Measurements from ENCODE around the gene NFKBIB. TPM values are rescaled to one million over a fixed set of nuclear protein-coding genes. Genes with fewer than 3 reads are reported as not detected.
A peak's percentile ranks its signal among the peaks of the same experiment; 100 is the strongest.

Gene NFKBIB
- total and polyA plus RNA-seq, 2 of the 13 experiments (the other 11 are each of a cell fraction or from before 2014, with no cell fraction given): 8.6 to 14.9 TPM

DNA sequence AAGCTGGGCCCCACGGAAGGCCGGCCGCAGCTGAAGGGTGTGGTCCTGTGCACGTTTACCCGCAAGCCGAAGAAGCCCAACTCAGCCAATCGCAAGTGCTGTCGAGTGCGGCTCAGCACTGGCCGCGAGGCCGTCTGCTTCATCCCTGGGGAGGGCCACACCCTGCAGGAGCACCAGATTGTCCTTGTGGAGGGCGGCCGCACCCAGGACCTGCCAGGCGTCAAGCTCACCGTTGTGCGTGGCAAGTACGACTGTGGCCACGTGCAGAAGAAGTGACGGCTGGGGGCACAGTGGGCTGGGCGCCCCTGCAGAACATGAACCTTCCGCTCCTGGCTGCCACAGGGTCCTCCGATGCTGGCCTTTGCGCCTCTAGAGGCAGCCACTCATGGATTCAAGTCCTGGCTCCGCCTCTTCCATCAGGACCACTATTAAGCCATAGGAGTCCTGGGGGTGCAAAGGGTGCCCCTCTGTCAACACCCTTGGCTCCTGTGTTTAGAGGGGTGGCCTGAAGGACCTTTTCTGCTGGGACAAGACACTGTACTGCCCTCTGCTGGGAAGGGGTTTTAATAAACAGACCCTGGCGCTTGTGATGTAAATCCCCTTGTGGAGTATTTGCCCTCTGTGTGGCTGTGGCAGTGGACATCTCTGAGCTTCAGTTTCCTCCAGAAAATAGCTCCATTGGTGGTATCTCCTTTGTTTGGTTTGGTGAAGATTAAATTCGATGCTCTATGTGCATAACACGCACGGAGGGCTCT, 32.8 kb downstream of the NFKBIB start (continued):
- TF ChIP-seq, protein P1, sequence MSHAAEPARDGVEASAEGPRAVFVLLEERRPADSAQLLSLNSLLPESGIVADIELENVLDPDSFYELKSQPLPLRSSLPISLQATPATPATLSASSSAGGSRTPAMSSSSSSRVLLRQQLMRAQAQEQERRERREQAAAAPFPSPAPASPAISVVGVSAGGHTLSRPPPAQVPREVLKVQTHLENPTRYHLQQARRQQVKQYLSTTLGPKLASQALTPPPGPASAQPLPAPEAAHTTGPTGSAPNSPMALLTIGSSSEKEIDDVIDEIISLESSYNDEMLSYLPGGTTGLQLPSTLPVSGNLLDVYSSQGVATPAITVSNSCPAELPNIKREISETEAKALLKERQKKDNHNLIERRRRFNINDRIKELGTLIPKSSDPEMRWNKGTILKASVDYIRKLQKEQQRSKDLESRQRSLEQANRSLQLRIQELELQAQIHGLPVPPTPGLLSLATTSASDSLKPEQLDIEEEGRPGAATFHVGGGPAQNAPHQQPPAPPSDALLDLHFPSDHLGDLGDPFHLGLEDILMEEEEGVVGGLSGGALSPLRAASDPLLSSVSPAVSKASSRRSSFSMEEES (CRISPR knock-in tag; IDR thresholded peaks at IDR 0.05): no peak
- no peak for TF ChIP-seq ZNF136 (CRISPR knock-in tag; IDR thresholded peaks at IDR 0.05; ENCODE audit: low read depth)
- TF ChIP-seq HMGA1 (CRISPR knock-in tag; conservative IDR thresholded peaks at IDR 0.05): no peak
- TF ChIP-seq CBX5 (CRISPR knock-in tag; IDR thresholded peaks at IDR 0.05; ENCODE audit: borderline replicate concordance): no peak
- TF ChIP-seq, protein P2, sequence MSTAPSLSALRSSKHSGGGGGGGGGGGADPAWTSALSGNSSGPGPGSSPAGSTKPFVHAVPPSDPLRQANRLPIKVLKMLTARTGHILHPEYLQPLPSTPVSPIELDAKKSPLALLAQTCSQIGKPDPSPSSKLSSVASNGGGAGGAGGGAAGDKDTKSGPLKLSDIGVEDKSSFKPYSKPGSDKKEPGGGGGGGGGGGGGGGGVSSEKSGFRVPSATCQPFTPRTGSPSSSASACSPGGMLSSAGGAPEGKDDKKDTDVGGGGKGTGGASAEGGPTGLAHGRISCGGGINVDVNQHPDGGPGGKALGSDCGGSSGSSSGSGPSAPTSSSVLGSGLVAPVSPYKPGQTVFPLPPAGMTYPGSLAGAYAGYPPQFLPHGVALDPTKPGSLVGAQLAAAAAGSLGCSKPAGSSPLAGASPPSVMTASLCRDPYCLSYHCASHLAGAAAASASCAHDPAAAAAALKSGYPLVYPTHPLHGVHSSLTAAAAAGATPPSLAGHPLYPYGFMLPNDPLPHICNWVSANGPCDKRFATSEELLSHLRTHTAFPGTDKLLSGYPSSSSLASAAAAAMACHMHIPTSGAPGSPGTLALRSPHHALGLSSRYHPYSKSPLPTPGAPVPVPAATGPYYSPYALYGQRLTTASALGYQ (CRISPR knock-in tag; IDR thresholded peaks at IDR 0.05): no peak
- TF ChIP-seq, protein P3, sequence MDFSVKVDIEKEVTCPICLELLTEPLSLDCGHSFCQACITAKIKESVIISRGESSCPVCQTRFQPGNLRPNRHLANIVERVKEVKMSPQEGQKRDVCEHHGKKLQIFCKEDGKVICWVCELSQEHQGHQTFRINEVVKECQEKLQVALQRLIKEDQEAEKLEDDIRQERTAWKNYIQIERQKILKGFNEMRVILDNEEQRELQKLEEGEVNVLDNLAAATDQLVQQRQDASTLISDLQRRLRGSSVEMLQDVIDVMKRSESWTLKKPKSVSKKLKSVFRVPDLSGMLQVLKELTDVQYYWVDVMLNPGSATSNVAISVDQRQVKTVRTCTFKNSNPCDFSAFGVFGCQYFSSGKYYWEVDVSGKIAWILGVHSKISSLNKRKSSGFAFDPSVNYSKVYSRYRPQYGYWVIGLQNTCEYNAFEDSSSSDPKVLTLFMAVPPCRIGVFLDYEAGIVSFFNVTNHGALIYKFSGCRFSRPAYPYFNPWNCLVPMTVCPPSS (IDR thresholded peaks at IDR 0.05): no peak
- no peak for TF ChIP-seq ZNF496 (CRISPR knock-in tag; IDR thresholded peaks at IDR 0.05; ENCODE audit: insufficient replicate concordance)
- TF ChIP-seq, protein P4, sequence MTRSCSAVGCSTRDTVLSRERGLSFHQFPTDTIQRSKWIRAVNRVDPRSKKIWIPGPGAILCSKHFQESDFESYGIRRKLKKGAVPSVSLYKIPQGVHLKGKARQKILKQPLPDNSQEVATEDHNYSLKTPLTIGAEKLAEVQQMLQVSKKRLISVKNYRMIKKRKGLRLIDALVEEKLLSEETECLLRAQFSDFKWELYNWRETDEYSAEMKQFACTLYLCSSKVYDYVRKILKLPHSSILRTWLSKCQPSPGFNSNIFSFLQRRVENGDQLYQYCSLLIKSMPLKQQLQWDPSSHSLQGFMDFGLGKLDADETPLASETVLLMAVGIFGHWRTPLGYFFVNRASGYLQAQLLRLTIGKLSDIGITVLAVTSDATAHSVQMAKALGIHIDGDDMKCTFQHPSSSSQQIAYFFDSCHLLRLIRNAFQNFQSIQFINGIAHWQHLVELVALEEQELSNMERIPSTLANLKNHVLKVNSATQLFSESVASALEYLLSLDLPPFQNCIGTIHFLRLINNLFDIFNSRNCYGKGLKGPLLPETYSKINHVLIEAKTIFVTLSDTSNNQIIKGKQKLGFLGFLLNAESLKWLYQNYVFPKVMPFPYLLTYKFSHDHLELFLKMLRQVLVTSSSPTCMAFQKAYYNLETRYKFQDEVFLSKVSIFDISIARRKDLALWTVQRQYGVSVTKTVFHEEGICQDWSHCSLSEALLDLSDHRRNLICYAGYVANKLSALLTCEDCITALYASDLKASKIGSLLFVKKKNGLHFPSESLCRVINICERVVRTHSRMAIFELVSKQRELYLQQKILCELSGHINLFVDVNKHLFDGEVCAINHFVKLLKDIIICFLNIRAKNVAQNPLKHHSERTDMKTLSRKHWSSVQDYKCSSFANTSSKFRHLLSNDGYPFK (CRISPR knock-in tag; IDR thresholded peaks at IDR 0.05; ENCODE audit: borderline replicate concordance): no peak
- TF ChIP-seq MAZ (IDR thresholded peaks at IDR 0.05; ENCODE audit: borderline replicate concordance, low read depth, low read length): no peak
- no peak for TF ChIP-seq MAZ (CRISPR knock-in tag; IDR thresholded peaks at IDR 0.05; ENCODE audit: low read depth)
- peak; percentile 73 for TF ChIP-seq AGO2 (optimal IDR thresholded peaks at IDR 0.05; ENCODE audit: low read depth, low read length)
- TF ChIP-seq SMYD3 (CRISPR knock-in tag; IDR thresholded peaks at IDR 0.05): no peak
- 0 out of 2 replicates have a peak, but pooled peaks have one; percentile 22 for TF ChIP-seq PHF21A (CRISPR knock-in tag; IDR thresholded peaks at IDR 0.05)
- 0 out of 2 replicates have a peak, but pooled peaks have one; percentile 8 for TF ChIP-seq POLR2G (IDR thresholded peaks at IDR 0.05; ENCODE audit: low read depth, low read length)
- TF ChIP-seq NFAT5 (CRISPR knock-in tag; IDR thresholded peaks at IDR 0.05): no peak
